GM18858 (cell line): ENCODE data around the gene PGC.
A peak's percentile ranks its signal among the peaks of the same experiment; 100 is the strongest.

ENCODE experiments used
- ATAC-seq: cut with Tn5 transposase; IDR thresholded peaks from one replicate; pipeline ENCODE4 v1.9.1; 2021; ENCODE audit not compliant: unreplicated experiment

The PGC gene

DNA sequence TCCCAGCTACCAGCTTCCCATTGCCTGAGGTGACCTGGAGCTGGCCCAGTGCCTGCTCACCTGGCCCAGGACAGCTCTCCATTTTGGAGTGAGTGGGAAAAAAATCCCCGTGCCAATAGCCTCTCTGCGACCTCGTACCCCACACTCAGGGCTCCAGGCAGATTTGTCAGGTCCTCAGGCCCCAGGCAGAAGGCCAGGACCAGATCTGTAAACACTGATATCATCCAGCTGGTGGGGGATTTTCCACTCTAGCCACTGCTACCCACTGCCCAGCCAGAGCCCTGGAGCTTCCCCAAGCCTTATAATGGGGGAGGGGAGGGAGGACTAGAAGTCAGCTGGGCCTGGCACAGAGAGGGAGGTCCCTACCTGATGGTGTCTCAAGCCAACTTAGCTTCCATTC, 1.3 kb upstream of the PGC start:
- no peak for ATAC-seq

DNA sequence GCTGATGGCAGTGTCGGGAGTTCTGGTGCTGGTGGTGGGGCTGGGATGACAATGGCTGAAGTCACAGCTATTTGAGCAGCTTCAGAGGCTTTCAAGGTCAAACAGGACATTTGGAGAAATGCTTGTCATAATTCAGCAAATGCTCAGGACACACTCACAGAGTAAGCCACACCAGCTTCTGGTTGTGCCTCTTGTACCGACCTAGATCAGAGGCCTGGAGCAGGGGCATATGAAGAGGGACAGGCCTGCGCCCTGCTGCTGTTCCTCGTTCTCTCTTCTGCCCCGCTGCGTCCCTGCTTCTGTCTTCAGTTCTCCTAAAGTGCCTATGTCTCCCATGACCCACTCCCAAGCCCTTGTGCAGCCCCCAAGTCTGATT, 893 bp upstream of the PGC start:
- ATAC-seq, result no peak

DNA sequence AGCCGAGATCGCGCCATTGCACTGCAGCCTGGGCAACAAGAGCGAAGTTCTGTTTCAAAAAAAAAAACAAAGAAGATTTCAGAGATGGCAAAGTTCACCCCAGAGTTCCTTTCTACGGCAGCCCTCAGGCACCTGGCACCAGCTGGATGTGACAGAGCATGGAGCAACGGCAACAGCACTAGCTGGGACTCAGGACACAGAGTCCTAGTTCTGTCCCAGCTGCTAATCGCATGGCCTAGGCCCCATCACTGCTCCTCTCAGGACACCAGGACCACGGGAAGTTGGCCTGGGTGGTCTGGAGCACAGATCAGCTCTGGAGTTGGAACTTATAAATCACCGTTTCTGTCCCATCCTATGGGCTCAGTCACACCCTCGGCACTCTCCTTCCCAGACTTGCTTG, 1.1 kb downstream of the PGC start:
- no peak for ATAC-seq

DNA sequence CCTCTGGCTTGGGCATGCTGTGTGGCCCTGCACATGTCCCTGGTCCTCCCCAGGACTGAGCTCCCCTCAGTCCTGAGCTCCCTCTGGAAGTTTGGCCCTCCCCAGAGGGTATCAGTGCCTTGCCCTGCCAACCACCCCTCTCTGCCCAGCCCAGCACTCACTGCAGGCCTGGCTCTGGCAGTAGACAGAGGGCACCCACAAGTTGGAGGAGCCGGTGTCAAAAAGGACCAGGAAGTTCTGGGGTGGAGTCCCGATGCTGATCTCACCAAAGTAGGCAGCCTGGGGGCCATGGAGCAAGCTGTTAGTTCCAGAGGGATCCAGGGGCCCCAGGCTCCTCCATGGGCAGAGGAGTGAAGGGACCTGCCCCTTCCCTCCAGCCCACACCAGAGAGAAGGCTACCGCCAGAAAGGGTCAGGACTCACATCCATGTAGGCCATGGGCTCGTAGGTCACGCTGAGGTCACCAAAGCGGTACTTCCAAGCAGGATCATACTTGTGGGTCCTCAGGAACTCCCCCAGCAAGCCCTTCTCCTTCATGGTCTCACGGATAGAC, 2.9 kb downstream of the PGC start:
- no peak for ATAC-seq

DNA sequence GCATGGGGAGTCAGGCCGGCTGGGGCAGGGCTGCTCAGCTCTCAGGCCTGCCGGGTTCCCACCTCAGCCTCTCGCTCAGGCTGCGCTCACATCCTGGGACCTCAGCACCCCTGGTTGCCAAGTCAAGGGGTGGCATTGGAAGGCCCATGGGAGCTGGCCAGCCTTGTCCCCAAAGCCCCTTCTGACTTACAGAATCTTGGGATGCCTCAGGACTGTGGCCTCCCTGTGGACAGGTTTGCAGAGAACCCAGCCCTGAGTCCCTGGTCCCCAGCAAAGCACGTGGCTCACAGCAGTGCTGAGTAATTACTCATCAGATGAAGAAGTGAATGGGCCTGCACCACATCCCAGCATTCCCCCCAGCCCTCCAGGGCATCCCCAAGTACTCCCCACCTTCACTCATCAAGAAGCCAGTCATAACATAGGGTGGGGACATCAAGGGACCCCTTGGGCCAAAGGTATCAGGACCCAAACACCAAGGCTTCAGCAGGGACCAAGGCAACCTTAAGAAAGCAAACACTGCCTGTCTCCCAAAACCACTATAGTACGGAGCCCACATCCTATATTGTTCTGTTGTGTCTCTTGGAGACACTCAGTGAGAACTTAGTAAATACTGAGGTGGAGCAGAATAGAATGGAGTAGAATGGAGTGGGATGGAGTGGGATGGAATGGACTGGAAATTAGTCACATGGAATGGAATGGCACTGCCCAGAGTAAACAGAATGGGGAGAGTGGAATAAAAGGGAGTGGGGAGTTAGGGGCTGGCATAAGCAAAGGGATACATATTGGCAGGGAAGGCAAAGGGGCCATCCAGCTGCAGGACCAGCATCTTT, 3.6 kb downstream of the PGC start:
- no peak for ATAC-seq

DNA sequence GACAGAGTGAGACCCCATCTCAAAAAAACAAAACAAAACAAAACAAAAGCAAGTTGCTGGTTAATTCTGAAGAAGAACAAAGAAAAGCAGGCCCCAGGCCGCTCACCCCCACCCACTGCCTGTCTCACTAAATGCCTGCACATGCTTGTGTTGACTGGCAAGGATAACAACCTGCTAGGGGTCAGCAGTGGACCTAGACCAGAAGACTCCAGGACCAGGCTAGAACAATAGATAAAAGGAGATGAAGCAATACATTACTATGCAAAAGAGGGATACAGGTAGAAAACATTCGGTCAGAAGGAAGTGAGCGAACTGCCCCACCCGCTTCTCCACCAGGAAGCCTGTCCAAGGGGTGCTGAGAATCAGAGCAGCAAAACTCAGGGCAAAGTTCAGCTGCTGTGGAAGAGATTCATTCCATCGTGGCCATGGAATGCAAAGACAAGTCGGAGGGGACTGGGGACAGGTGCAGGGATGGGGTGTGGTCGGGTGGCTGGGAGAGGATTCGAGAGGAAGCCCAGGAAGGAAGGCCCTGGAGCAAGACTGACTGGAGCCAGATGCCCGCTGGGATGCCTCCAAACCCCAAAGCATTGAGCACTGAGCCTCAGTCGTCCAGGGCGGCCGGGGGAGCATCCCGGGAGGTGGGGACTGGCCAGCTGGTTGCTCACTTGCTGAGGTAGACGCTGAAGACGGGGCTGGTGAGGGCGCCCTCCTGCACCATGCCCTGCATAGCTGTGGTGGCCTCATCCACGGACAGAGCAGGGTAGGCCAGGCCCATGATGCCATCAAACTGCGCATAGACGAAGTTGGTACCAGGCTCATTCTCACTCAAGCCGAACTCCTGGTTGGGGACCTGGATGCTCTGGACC, 5.3 kb downstream of the PGC start:
- no peak for ATAC-seq

DNA sequence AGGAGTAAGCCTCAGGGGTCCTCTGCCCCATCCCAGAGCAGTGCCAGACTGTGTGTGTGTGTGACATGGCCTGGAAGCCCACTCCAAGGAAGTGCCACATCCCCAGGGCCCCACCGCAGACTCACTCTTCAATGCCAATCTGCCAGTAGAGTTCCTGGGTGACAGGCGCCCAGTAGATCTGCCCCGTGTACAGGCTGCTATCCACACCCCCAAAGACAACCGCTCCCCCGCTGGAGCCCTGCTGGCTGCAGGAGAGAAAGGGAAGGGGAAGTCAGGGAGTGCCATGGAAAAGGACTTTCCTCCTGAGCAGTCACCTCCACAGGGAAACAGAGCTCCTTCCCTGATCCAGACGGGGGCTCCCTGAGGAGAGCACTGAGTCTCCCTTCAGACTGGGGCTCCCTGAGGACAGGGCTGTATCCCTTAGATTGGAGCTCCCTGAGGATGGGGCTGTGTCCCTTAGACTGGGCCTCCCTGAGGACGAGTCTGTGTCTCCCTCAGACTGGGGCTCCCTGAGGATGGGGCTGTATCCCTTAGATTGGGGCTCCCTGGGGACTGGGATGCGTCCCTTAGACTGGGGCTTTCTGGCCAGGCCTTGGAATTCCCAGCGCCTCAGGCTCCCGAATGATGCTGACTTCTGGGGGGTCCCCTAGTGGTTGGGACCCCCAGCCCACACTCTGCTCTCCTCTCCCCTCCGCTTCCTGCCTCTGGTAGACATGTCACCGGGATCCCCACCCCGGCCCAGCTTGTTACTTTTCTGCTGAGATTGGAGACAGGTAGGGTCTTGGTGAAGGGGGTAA, 6.6 kb downstream of the PGC start:
- no peak for ATAC-seq

DNA sequence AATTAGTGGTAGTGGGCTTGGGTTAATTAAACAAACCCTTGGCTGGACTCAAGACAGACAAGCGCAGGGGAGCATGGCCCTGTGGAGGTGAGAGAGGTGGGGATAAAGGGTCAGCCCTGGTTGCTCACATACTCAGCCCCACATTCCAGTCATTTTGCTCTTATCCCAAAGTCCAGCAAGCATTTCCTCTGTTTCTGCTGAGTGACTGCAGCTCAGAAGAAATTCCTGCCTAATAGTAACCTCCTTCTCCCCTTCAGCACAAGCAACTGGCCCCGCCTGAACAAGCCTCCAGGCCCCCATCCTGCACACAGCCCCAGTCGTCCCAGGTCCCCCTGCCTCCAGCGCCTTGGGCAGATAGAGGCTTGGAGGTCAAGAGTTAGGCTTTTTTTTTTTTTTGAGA, 8.2 kb downstream of the PGC start:
- ATAC-seq, result no peak

DNA sequence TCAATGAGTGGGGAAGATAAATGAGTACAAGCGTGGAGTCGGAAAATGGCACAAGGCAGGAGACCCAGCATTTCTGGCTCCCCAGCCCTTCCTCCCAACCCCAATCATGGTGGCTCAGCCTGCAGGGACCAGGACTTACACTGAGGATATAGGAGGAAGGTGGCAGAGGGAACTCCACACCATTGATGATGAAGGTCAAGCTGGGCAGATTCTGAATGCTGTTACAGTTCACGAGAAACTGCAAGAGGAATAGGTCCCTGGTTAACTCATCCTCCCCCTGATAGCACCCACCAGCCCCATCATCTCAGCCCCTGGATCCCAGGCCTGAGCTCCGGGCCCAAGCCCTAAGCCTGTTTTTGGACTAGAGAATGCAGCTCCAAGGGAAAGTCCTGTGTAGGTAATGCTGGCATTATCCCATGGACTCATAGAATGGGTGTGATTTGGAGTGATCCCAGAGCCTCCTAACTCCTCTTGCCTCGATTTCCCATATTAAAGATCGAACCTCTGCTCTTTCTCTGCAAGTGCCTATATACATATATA, 9.5 kb downstream of the PGC start:
- no peak for ATAC-seq

DNA sequence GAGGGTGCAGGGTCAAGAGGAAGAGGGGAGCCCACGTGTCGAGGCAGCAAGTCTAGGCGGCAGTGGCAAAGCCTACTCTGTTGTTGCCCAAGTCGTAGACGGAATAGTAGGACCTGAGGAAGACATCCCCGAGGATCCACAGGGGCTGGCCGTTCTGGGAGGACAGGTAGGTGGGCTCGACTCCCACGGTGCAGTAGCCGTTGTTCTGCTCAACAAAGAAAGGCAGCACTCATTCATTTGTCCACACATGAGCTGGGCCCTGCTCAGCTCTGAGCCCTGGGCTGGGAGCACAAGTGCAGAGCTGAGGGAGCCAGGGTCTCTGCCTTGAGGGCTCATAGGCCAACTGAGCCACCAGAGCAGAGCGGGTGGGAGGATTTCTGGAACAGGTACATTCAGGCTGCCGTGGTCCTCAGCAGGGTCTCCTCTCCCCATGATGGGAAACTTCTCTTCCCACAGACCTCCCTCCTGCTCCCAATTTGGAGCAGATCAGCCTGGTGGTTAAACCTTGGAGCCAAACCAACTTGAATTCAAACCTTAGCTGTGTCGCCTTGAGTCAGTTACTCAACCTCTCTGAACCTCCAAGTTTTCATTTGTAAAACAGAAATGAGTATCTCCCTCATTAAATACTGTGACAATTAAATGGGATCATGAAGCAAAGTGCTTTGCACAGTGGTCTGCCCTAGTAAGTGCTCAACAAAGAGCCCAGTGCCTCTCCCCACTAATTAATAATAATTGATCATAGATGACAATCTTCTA, 10.2 kb downstream of the PGC start:
- no peak for ATAC-seq

DNA sequence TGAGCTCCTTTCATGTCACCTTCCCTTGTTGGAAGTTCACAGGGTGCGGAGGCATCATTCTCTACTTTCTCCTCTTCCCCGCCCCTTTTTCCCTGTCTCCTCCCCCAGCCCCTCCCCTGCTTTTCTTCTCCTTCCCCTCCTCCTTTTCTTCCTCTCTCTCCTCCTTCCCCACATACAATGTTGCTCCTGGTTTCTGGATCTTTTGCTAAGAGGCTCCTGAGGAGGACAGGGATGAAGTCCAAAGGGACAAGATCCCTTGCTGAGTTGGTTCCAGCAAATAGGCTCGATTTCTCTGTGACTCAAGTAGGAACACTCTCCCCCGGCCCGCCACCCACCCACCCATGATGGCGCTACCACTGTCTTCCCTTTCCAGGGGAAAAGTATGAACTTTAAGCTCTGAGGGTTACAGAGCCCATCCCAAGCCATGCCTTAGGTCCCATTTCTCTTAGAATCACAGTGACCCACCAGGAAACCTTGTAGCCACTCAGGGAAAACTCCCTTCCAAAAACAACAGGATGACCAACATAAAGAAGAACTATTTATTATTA, 10.9 kb downstream of the PGC start:
- ATAC-seq, result no peak

DNA sequence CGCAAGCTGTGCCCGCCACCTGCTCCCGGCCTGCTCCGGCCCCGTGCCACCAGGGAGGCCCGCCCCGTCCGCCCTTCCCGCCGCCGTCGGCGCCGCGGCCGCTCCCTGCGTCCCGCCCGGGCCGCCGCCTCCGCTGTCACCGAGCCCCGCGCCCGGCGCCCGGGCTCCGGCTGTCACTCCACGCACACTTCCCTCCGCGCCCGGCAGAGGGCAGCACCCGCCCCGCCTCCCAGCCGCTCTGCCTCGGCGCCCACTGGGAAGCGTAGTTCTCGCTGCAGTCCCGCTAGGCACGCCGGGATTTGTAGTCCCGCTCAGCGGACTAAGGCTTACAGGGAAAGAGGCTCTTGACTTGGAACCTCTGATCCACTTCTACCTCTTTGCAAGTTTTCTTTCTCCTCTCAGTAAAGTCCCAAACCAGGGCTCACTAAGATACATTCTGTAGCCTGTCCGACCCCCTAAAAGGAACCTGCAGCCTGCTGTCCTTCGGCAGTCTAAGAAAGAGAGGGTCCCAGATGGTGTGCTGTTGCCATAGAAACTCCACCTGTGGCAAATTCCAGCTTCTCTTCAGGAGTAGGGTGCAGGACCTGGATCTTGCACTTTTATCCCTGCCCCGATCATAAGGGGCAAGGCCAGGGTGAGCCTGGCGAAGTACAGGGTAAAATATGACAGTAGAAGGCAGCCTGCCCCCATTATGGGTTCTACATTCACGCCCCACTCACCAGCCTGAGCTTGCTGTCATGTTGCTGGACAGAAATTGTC, 11.6 kb downstream of the PGC start, which contains the start of gene TFEB:
Gene TFEB, minus strand, starts transcription at position 182 of the 759 bp plus-strand sequence. CDS start 44,395 bp downstream, outside the sequence.
- ATAC-seq, result peak; percentile 45

DNA sequence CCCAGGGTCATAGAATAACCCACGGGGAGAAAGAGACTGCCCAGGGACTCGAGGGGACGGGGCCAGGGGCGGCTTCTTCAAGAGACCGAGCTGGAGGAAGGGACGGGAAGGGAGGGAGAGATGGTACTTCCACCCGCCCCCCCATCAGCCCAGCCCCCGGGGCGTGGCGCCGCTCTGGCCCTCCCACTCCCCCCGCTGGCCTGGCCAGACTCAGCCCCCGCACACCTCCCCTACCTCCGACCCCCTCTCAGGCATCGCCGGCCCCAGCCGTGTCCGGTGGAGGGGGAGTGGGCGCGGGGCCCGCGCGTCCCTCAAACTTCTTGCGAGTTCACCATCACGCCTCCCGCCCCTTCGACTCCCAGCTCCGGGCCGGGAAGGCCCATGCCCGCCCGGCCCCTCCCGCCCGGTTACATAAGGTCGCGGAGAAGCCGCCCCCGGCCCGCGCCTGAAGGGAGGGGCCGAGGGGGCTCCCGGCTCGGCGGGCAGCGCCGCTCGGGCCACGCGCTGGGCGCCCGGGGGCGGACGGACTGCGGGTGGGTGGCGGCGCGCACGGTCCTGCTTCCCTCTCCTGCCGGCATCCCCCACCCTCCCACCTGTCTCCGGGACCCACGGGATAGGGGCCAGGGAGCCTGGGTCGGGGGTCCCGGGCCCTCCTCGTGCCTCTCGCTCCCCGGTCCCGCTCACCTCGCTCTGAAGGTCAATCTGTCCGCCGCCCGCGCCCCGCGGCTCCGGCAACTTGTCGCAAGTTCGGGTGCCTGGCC, 12.4 kb downstream of the PGC start:
- ATAC-seq, result no peak

DNA sequence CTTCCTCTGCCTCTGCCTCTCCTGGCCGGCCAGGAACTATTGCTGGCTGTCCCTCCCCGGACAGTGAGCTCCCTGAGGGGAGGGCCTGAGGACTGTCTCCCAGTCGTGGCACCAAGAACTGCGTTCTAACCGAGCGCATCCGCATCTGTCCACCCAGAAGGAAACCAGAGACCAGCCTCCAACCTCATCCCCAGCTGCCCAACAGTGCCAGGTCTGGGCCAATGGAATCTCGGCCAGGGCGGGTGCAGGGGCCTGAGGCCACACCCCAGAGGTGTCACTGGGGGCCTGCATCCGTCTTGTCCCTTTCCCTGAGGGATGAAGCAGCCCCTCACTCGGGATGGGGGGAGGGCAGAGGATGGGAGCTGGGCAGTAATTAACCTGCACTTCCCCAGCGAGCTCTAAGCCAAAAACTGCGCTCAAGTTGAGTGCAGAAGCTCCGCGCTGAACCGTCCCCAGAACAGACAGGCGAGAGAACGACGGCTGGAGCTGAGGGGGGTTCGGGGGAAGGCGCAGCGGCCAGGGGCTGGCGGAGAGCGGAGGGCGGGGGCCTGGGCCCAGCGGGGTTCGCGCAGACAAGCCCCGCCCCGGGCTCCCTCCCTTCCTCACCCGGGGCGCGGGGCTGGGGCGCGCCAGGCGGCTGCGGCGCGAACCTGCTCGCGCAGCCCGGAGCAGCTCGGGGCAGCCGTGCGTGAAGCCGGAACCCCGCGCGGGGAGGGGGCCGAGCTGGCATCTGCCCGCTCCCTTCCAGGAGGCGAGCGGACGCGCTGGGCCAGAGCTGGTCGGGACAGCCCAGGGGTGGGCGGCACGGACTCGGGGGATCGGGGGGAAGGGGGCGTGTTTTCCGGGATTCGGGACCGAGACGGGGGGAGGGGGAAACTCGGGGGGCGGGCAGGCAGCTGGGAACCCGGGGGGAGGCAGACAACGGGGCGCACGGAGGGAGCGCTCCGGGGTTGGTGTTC, 13.2 kb downstream of the PGC start:
- peak; percentile 32 for ATAC-seq

DNA sequence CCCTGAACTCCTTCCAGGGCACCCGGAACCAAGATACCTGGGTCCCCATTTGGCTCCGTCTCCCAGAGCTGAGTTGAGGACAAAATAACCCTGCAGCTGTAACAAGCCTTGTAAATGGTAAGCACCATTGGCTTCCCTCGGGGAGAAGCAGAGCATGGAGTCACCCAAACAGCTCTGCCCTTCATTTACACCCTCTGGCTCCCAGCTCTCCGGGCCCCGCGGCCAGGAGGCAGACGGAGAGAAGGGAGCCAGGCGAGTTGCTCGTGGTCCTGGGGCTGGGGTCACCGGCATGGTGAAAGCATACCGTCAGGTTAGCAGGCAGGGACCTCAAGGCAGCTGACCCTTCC, 13.9 kb downstream of the PGC start:
- no peak for ATAC-seq

DNA sequence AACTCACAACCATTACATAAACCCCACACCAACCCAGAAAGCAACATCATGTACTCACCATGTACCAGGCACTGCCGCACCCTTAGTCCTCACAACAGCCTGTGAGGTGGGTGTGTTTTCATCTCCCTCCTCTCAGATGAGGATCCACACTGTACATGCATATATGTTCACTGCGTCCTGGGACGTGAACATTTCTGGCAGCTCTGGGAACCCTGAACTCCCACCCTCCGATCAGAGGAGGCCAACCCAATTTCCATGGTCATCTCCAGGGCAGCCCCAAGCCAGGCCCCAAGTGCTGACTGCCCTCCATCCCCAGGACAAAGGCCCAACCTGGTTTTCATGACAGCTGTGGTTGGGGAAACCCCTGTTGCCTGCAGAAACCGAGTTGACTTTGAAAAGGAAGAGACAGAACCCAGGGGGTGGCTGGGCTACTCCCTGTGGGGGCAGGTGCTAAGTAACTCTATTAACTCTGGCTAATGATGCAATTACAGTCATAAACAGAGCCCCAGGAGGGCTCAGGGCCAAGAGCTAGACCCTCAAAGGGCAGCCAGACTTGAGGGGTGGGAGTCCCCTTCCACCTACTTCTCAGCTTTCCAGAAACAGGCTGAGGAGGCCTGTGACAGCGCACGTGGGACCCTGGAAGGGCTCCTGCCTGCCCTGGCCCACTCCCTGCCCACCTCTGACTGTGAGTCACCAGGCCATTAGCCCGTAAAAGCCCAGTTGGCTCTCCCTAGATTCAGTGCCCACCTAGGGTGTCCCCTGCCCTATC, 14.4 kb downstream of the PGC start:
- ATAC-seq, result peak; percentile 24

DNA sequence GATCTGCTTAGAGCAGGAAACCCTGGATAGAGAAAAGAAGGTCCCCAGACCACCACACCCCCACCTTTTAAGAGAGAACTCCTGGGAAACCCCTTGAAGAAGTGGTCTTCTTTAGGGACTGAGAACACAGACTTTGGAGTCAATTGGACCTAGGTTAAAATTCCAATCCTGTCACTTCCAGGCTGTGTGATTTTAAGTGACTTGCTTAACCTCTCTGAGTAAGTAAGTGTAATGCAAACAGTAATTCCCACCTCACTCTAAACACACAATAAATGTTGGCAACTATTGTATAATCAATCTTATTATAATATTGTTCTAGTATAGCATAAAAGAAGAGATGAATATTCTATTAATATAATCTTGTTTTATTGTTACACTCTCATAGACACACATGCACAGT, 15.0 kb downstream of the PGC start:
- ATAC-seq, result no peak
